Ovary (tissue), 9 donors: Measurements from ENCODE around the gene GOPC. TPM values are rescaled to one million over a fixed set of nuclear protein-coding genes. Genes with fewer than 3 reads are reported as not detected.

Experiments used
- DNase-seq, 5 donors: peaks; one replicate each; pipeline ENCODE4 v3.0.0-alpha.2; 2019 to 2020
- H3K27ac ChIP-seq, 2 donors: fragments of 200-600 bp; one replicate each; pipeline versions ENCODE4 v1.5.1 to v1.8.0; 2019 to 2022
- H3K27me3 ChIP-seq: fragments of 200-600 bp; one replicate; pipeline ENCODE4 v1.8.0; 2022
- H3K36me3 ChIP-seq: fragments of 200-600 bp; sonication (generic); one replicate; pipeline ENCODE4 v1.5.1; 2019
- H3K4me1 ChIP-seq: one replicate; pipeline ENCODE4 v1.8.1; 2013; ENCODE audit warnings: mild to moderate bottlenecking, moderate library complexity; ENCODE audit not compliant: insufficient read depth
- H3K4me3 ChIP-seq: fragments of 200-600 bp; sonication (generic); one replicate; pipeline ENCODE4 v1.5.1; 2017
- H3K9me3 ChIP-seq, 2 donors: fragments of 200-600 bp in 1 of 2; sonication (generic) in 1 of 2; one replicate each; pipeline versions ENCODE4 v1.5.1 to v1.8.1; 2013 to 2019; ENCODE audit warnings: mild to moderate bottlenecking in 1 of 2, moderate library complexity in 1 of 2
- CTCF ChIP-seq, 3 donors: fragments of 450-650 bp in 2 of 3; fragments of 200-600 bp in 1 of 3; IDR thresholded peaks; one replicate each; pipeline versions ENCODE4 v1.5.1 to v1.8.0; 2016 to 2022; ENCODE audit warnings: antibody characterized with exemption in 3 of 3, mild to moderate bottlenecking in 1 of 3
- EP300 ChIP-seq: sonication (generic); formaldehyde crosslinking; IDR thresholded peaks from one replicate; pipeline ENCODE4 v1.6.1; 2017; ENCODE audit warnings: antibody characterized with exemption
- POLR2A ChIP-seq: fragments of 450-650 bp; IDR thresholded peaks from one replicate; pipeline ENCODE4 v1.6.1; 2017; ENCODE audit warnings: antibody characterized with exemption, mild to moderate bottlenecking, moderate library complexity
- WGBS, 3 donors: extraction: QIAGEN DNeasy Blood & Tissue Kit in 1 of 3; methylation state at CpG; one replicate each; pipeline versions ENCODE4 v1.1.5 to v1.1.7; 2013 to 2017; 5-methylcytosine and 5-hydroxymethylcytosine counted together
- intact Hi-C, 4 donors: fragments of 100-400 bp; cut with DNase I; formaldehyde crosslinking; loops; one replicate each; pipeline versions ENCODE4 v1.11.0 to v1.15.1; 2022 to 2023
- polyA plus RNA-seq, 2 donors: library from polyadenylated mRNA; stranded (reverse); fragments of 200-250 nt in 1 of 2; fragments of 350-450 nt in 1 of 2; fragmentation: Illumina TruSeq in 1 of 2; extraction: RNeasy Lipid Tissue Mini Kit (QIAGEN cat#74804) in 1 of 2; gene quantifications; one replicate each; pipeline ENCODE4 v1.2.3, GENCODE V29; 2013 to 2014
- total RNA-seq, 7 donors: library from RNA; depleted of rRNA in 2 of 7; stranded (reverse); fragments of >200 nt in 2 of 7; fragmentation: NEBNext Ultra II Directional in 3 of 7; extraction: Animal tissue kit (Norgen Biotek cat#: 25700) in 3 of 7; gene quantifications; one replicate each; pipeline versions ENCODE4 v1.1.0 to v1.2.4, GENCODE V29; 2016 to 2023
- donor health status: DM: no; HTN: no; CAD: no; lungs with moderate emphysema.
- donor health status: DM: no; HTN: no; CAD: no.
- donor health status: Bipolar disorder and iron deficiency.
- donor health status: DM: yes; HTN: yes; CAD: no.
- donor health status: DM: no; HTN: no; CAD: no.
- donor health status: DM: yes; HTN: yes; CAD: no.

The GOPC gene
- total and polyA plus RNA-seq, 9 donors, result 17.0 to 27.6 (median 24.3) TPM

- 44 to 67% (median 45%) methylated on average over 1 of the region's 1 CpG for WGBS, 3 donors
- TF ChIP-seq EP300 (no peak), CTCF (IDR thresholded peaks at IDR 0.05) (no peak), POLR2A (no peak)
- Histone ChIP-seq H3K9me3 (peaks cover 0 to 3% of the 10 kb centered on the region in 2 donors), H3K4me1 (no peaks in the 10 kb centered on the region), H3K36me3 (no peaks in the 10 kb centered on the region), H3K4me3 (no peak overlapping the region), H3K27ac (no peak overlapping the region), H3K27me3 (no peaks in the 10 kb centered on the region)
- intact Hi-C loops, result no loop called here
- DNase-seq, result no peak
These were observed 26.9 kb upstream of the GOPC start for GRCh38 chr6:117629119-117629660.

GRCh38 chr6:117627533-117627932 lies 25.2 kb upstream of the GOPC start:
- TF ChIP-seq EP300 (no peak), POLR2A (no peak), CTCF (IDR thresholded peaks at IDR 0.05) (no peak)
- H3K36me3 ChIP-seq, result no peaks in the 10 kb centered on the region
- peaks cover 0 to 3% of the 10 kb centered on the region in 2 donors for H3K9me3 ChIP-seq
- H3K27me3 ChIP-seq, result no peaks in the 10 kb centered on the region
- intact Hi-C loops, result no loop called here
- no peak for DNase-seq
- no peak overlapping the region for H3K4me3 ChIP-seq
- no peaks in the 10 kb centered on the region for H3K4me1 ChIP-seq
- H3K27ac ChIP-seq, result no peak overlapping the region

- 79 to 81% (median 81%) methylated on average over 1 of the region's 1 CpG for WGBS, 3 donors
- intact Hi-C loops, result no loop called here
- Histone ChIP-seq H3K9me3 (peaks cover 0 to 3% of the 10 kb centered on the region in 2 donors), H3K4me1 (no peaks in the 10 kb centered on the region), H3K36me3 (no peaks in the 10 kb centered on the region), H3K27ac (no peak overlapping the region), H3K27me3 (no peaks in the 10 kb centered on the region), H3K4me3 (no peak overlapping the region)
- no peak for DNase-seq
- TF ChIP-seq EP300, result no peak
- TF ChIP-seq POLR2A, result no peak
- no peak for TF ChIP-seq CTCF (IDR thresholded peaks at IDR 0.05)
These were observed 22.7 kb upstream of the GOPC start for GRCh38 chr6:117624869-117625481.

- Histone ChIP-seq H3K4me1 (no peaks in the 10 kb centered on the region), H3K36me3 (no peaks in the 10 kb centered on the region), H3K27me3 (no peaks in the 10 kb centered on the region), H3K4me3 (no peak overlapping the region), H3K27ac (no peak overlapping the region), H3K9me3 (no peaks in the 10 kb centered on the region)
- intact Hi-C loops, result no loop called here
- TF ChIP-seq POLR2A (no peak), EP300 (no peak), CTCF (IDR thresholded peaks at IDR 0.05) (no peak)
- DNase-seq, result no peak
- 79 to 82% (median 82%) methylated on average over 1 of the region's 1 CpG for WGBS, 3 donors
These were observed 16.9 kb upstream of the GOPC start for GRCh38 chr6:117619178-117619577.
